LoVo (cell line): ENCODE measurements around the gene RNF152.

Experiments used
- DNase-seq: peaks from one replicate; pipeline ENCODE4 v3.0.0-alpha.2; 2016; ENCODE audit warnings: low spot score

Gene RNF152

DNA sequence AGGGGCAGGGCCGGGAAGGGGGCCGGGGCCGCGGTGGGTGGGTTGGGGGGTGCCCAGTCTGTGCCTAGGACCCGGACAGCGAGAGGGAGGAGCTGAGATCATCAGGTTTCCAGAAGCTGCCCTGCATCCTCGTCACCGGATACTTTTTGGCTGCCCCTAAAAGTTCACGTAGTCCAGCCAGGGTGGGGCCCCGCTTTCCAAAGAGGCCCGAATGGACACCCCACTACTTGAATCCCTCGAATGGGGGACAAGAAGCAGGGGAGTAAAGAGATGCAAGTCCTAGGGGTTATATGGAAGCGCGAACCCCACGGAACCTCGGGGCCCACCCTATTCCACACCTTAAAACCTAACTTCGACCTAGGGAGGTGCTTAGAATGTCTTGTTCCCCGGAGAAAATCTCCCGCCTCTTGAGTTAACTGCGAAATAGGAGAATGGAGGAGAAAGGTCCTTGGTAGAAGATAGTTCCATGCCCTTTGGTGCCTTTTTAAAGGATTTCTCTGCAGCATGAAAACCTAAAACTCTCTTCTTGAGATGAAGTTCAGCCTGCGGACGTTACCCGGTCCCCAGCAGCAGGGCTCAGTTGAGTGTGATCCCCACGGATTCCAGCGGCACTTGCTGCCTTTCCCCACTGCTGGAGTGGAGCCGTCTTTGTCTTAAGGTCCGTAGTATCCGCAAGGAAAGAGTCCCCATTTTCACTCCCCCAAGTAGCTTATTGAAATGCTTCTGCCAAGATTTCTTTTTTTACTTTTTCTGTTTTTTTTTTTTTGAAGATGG lies 2.1 kb upstream of the RNF152 start:
- DNase-seq: no peak

DNA sequence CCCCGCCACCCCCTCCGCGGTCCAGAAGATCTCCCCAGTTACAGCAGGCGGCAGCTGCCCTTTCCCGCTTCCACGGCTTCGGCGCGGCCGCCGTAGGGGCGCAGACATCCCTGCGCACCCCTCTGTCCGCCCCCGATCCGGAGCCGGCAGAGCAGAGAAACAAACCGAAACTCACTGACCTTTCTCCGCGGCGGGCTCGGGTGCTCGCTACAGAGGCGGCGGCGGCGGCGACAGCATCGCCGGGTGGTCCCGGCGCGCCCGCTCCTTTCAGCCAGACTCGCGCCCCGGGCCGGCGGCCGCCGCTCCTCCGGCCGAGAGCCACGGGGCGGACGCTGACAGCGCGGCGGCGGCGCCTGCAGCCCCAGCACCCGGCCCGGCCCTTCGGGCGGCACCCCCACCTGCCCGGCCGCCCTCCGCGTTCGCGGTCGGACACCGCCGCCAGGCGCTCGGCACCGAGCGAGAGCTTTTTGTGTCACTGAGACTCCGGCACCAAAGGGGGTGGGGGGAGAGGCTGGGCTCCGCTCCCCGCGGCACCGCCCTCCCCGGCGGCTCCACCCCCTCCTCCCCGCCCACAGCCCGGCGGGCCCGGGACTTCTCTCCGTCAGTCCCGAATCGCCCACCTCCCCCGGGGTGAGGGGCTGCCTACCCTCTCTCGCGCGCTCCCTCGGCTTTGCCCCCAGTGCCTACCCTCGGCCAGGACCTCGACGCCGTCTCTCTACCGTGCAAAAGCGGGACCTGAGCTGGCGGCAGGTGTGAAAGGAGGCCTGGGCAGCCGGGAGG lies 1.4 kb upstream of the RNF152 start:
- peak; percentile 68 for DNase-seq

DNA sequence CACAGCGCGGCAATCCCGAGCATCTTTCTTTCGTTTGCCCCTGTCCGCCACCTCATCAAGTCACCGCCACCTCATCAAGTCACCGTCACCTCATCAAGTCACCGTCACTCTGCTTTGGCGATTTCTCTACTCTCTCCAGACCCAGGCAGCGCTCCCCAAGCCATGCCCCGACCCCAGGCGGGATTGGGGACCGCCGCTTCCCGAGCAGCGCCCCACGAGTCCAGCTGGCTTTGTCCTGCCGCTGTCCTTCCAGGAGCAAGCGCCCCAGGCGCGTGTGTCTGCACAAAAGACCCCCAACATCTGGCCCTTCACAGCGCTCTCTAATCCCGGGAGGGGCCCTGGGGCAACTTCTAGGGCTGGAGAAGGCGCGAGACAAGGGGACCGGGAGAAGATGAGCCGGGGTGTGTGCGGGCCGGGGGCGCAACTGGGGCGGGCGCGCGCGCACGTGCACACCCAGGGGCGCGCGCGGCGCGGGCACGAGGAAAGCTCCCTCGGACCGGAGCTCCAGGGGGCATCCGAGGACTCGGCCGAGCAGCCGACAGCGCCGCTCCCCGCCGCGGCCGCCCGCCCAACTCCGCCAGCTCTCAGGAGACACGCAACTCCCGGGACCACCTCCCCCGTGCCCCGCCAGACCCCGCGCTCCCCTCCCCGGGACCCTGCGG lies 633 bp upstream of the RNF152 start:
- DNase-seq: no peak

DNA sequence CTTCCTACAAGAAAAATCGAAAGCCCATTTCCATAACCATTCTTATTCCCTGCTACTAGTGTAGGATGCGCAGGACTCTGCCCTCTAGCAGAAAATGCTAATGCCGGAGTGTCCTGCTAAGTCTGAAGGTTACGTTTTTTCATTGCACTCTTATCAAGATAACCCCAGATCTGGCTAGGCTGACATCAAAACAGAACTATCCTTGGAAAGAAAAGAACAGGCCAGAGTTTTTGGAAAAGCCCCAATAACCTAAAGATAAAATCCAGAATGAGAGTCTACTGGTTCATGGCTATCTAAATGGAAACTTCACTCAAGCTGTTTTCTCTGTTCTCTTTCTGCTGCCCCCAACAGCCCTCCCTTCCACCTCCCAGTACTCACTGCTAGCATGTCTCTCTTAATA lies 913 bp downstream of the RNF152 start:
- DNase-seq: no peak

DNA sequence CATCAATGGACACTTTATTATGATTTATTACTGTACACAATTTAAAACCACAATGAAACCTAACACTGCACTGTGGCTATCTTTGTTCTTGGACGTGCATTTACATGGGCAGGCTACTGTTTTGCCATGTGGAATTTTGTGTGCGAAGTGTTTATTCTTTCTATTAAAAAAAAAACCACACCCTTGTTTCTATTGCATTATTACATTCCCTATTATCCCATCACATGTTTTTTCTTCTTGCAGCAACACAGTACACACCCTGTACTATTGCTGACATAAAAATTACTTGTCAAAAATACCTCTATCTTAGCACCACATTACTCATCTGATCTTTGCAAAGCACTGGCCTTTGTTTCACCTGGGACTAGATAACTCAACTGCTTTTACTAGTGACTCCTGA lies 1.5 kb downstream of the RNF152 start:
- DNase-seq: no peak

DNA sequence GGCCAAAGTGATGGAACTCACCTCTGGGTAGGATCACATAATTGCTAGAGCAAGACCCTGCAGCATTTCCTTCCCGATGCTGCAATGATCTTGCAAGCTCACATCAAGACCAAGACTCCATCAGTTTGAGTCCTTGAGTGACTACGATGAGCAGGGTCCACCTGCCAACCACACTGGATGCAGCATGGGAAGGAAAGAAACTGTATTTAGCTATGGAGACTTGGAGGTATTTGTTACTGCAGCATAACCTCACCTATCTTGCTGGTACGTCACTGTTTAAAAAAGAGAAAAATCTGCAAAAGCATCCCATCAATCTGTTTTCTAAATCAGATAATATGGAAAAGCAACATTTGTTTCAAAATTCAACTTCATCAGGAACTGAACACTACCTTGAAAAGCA lies 2.5 kb downstream of the RNF152 start:
- no peak for DNase-seq

DNA sequence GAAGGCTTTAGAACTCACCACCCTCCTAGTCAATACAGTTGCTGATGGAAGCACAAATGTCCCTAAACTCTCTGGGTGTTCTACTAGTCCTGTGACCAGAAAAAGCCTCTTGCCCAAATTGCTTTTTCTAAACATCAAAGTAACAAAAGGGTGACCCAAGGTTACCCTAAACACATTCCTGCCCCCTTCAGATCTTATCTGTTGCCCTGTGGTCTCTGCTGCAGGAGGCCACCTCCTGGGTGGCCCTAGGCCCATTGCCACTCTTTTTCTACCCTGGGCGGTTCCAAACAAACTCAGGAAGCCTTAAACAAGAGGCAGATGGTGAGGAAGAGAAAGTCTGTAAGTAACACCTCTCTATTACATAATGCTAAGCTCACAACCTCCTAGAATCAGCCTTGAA lies 3.3 kb downstream of the RNF152 start:
- DNase-seq: no peak

DNA sequence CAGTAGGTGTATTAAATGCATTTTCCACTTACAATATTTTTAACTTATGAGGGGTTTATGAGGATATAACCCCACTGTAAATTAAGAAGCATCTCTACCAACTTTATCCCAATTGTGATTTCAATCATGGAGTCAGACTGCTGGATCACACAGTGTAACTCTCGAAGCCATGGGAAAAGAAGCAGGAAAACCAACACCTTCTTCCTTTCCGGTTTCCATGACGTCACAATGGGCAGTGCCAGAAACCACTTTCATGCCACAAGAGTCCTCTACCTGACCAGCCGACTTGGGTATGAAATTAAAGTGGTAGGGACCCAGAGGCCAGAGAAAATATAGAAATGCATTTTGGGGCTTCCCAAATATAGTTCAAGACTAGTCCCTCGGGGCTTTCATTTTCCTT lies 4.2 kb downstream of the RNF152 start:
- DNase-seq: no peak

DNA sequence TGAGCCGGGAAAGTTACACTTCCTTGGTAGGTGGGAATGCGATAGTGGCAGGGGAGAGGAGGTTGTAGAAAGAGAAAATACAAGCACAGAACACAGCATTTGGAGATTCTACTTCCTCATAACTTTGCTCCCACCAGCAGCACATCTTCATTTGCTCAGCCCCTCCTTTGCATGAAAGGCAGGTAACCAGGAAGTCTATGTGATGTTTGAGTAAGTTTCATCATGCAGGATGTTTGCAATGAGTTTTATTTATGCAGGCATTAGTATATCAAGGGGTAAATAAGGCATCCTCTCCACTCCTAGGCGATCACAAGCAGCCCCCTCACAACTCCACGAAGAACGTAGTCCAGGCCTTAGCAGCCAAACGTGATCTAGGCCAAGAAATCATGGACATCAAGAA lies 5.0 kb downstream of the RNF152 start:
- no peak for DNase-seq

DNA sequence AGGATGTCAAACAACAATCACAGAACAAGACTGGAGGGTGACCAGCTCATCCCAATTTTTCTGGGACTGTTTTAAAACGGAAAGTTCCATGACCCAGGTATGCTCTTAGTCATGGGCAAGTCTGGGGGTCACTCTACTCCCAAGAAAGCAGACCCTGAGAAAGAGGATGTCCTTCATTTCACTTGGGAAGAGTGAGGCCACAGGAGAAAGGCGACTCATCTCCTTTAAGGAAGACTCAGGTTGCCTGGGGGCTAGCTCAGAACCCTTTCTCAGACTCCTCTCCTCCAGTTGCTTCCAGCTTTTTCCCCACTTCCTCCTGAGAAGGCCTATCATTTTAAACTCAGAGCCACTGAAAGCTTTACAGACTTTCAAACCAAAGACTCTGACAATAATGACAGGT lies 9.3 kb downstream of the RNF152 start:
- no peak for DNase-seq

DNA sequence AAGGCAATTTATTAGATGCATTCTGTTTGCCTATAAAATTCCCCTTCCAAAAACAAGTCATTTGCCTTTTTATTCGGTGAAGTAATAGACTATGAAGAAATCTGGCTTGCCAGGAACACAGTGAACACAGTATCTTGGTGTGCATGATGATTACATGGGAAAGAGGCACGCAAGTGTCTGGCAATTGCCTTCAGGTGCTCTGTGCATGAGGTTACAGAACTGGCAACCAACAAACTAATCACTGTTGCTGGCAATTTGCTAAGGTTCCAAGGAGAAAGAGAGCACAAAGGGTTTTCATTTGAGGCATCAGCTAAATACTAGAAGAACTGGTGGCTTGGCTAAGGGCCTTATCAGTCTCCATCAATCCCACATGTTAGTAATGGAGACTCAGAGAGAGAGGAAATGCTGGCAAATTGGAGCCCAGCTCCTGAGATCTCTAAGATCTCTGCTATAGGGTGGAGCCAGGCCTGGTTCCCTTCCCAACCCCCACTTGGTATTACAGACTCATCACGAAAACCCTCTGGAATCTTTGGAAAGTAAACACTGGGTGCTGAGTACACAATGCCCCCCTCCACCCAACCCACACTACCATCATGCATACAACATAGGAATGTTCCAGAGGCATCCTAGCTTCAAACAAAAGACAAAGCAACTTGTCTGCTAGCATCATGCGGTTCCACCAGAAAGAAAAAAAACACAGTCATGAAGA lies 10.4 kb downstream of the RNF152 start:
- no peak for DNase-seq

DNA sequence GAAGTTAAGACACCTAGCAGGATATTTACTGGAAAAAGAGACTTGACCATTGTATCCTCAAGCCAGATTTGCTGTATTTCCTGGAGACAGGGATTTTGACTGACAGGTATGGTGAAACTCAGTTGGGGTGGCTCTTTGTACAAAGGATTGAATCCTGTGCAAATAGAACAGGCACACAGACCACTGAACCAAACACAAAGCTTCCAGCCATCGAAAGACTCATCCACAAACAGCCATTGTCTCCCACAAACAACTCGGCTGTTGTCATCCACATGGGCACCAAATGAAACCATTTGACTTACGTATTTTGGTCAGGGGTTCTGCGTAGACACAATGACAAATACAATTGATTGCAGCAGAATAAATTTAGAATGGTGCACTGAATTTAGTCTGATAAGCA lies 15.9 kb downstream of the RNF152 start:
- no peak for DNase-seq

DNA sequence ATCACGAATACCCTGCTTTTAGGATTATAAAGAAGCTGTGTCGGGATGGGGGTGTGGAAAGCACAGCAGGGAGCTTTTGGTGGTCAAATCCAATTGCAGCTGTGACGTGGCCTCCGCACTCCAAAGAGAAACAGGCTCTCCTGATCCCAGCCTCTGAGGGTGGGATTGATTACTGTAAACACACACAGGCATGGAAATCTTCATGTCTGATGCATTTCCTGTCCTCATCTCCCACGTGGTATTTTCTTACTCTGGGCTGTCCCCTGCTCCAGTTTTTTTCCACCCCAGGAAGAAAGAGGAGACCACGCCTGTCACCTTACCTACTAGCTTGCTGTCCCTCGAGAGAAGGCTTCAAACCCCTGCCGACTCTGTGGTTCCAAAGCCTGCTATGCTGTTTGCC lies 22.7 kb downstream of the RNF152 start:
- DNase-seq: no peak

DNA sequence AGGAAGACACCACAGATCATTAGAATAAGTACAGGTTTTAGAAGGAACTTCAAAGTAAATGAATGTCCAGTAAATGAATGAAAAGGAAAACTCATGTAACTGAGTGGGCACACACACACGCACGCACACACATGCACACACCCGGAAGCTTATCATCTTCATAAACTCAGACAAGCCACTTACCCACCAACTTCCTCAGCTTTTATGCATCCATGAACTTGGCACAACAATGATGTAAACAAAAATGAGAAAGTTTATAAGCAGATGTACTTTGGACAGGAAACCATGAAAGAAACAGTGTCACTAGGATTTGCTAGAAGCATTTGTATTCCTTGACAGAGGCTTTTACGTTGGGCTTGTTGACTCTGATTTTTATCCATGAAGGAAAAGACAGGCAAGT lies 23.2 kb downstream of the RNF152 start:
- no peak for DNase-seq

DNA sequence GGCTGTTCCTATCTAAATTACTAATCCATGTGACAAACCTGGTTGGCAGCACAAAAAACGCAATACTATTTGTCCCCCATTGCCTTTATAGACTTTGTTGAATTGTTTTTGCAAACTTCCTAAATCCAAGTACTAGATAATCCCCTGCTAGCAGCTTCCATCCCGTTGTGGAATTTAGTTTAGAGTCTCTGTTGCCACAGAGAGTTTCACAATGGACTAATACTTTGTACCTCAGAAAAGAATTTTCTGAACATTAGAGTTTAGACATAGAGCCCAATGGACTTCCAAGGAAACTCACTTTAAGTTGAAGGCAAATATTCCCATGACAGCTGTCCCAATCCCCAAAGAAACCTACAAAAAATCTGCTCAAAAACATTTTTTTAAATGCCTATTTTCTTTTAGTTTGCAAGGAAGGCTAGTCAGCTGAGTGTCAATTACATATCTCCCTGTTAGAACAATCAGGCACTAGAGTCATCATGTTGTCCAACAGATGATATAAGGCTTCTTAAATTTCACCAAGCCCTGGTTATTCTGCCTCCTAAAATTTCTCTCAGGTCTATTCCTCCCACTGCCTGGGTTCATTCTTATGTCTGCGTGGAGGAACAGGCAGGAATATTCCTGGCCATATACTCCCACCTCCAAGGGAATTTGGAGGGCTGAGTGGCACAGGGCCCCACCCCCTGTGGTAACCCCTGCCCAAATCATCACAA lies 27.2 kb downstream of the RNF152 start:
- no peak for DNase-seq

DNA sequence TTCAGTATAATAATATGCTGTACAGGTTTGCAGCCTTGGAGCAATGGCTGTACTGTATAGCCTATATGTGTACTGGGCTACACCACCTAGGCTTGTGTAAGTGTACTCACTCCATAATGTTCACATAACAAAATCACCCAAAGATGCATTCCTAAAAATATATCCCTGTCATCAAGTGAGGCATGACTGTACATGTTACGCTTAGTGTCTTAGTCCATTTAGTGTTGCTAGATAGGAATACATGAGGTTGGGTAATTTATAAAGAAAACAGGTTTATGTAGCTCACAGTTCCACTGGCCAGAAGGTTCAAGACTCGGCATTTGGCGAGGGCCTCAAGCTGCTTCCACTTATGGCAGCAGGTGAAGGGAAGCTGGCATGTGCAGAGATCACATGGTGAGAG lies 31.4 kb downstream of the RNF152 start:
- no peak for DNase-seq

DNA sequence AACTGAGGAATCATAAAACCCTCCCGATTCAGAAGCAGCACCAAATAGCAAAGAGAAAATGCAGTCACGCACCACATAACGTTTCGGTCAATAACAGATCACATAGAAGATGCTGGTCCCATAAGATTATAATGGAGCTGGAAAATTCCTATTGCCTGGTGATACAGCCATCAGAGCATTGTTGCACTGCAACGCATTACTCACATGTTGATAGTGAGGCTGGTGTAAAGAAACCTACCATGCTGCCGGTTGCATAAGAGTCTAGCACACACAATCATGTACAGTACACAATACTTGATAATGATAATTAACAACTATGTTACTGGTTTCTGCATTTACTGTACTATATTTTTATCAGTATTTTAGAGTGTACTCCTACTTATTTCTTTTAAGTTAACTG lies 32.5 kb downstream of the RNF152 start:
- no peak for DNase-seq

DNA sequence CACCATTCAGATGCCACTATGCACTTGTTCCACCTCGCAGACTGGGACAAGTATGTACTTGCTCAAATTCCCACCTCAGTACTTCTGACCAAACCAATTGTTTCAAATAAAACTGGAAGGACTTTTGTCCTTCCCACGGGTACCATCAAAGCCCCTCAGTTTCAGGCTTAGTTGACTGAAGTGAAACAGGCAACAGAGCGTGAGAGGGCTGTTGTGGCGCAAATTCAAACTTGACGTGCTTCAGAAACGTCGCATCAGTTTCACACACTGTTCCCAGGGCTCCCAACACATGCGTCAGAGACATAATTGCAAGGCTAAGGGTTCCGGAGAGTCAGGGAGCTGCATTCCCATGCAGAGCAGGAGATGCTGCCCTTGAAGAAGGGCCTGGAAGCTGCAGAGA lies 33.7 kb downstream of the RNF152 start:
- DNase-seq: no peak

DNA sequence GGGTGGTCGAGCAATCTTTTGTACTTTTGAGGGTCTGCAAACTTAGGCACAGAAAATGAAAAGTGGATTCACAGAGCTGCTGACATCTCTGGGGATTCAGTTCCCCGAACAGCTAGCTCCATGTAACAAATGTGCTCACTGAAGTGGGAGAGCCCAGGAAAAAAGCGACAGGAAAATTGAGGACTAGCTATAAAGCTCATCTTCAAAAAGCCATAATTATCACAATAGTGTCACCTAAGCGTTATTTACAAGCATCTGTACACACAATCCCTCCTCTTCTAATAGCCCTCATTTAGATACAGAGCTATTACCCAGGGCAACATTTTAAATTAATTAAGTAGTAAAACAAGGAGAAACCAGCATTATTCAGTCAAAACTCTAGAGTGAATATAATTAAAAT lies 36.1 kb downstream of the RNF152 start:
- no peak for DNase-seq

DNA sequence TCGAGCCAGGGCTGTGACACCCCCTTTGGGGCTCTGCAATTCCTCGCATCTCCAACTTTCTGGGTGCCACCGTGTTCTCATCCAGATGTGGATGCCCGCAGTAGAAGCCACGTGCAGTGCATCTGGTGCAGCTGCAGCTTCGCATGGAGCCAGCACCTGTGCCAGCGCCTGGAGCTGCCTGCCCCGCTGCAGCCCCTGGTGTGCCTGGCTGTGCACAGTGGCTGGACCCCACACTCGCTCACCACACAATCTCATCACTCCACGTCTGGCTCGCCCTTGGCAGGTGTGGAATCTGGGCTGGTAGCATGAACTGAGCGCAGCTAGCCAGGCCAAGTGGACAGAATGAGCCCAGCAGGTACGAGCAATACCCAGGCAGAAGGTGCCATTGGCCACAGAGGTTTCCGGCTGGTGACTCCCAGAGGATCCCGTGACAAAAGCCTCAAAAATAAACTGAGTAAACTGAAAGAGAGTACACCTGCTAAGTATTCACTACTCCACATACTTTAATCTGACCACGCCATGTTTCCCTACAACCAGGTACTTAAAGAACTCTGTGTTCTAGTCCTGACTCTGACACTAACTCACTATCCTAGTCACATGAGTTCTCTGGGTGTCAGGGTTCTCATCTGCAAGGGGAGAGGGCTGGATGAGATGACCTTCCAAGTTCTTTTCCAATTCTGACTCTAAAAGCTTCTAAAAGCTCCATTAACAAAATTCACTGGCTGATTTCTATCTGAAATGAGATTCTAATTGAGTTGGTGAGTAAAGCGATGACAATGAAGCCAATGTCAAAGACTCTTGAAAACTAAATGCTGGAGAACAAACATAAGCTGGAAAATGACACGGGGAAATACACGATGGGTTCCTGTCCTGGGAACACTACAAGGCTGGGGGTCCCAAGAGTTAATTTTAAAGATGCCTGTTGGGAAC lies 37.1 kb downstream of the RNF152 start:
- DNase-seq: no peak
